ENCODE data around the gene ACAP2.
"Not testable (repeated sequence)": the region's sequence is repeated elsewhere in the genome, so short reads cannot be mapped to it uniquely, and the experiment has no call there.

The ACAP2 gene

GRCh38 chr3:195442573-195443390 is at the start of gene ACAP2:
Gene ACAP2 (minus strand): TSS chr3:195443020. CDS start chr3:195442847, 173 bp downstream.
- peak; percentile 99 for DNase-seq (ENCODE audit: low read depth)

- DNase-seq (ENCODE audit: low read depth) = no peak
These were observed 32.8 kb upstream of the ACAP2 start for GRCh38 chr3:195475614-195476013.

- not testable (repeated sequence) for DNase-seq (ENCODE audit: low read depth)
These were observed 32.3 kb upstream of the ACAP2 start for GRCh38 chr3:195475116-195475515.

GRCh38 chr3:195468841-195469240 is 26.0 kb upstream of the ACAP2 start:
- DNase-seq (ENCODE audit: low read depth) = no peak

- DNase-seq (ENCODE audit: low read depth) = no peak
These were observed 25.6 kb upstream of the ACAP2 start for GRCh38 chr3:195468391-195468776.

- DNase-seq (ENCODE audit: low read depth) = no peak
These were observed 25.0 kb upstream of the ACAP2 start for GRCh38 chr3:195467641-195468390.

- DNase-seq (ENCODE audit: low read depth) = no peak
These were observed 23.4 kb upstream of the ACAP2 start for GRCh38 chr3:195466251-195466650.

GRCh38 chr3:195462922-195463321 is 20.1 kb upstream of the ACAP2 start:
- DNase-seq (ENCODE audit: low read depth) = not testable (repeated sequence)

GRCh38 chr3:195462308-195462610 is 19.4 kb upstream of the ACAP2 start:
- DNase-seq (ENCODE audit: low read depth) = no peak

- no peak for DNase-seq (ENCODE audit: low read depth)
These were observed 18.9 kb upstream of the ACAP2 start for GRCh38 chr3:195461594-195462307.

GRCh38 chr3:195460091-195460713 is 17.4 kb upstream of the ACAP2 start:
- no peak for DNase-seq (ENCODE audit: low read depth)

GRCh38 chr3:195458316-195458717 is 15.5 kb upstream of the ACAP2 start:
- no peak for DNase-seq (ENCODE audit: low read depth)

- no peak for DNase-seq (ENCODE audit: low read depth)
These were observed 13.0 kb upstream of the ACAP2 start for GRCh38 chr3:195455789-195456188.

- DNase-seq (ENCODE audit: low read depth) = no peak
These were observed 10.4 kb upstream of the ACAP2 start for GRCh38 chr3:195453236-195453635.

GRCh38 chr3:195451373-195452015 is 8.7 kb upstream of the ACAP2 start:
- DNase-seq (ENCODE audit: low read depth) = no peak

- peak; percentile 75 for DNase-seq (ENCODE audit: low read depth)
These were observed 8.0 kb upstream of the ACAP2 start for GRCh38 chr3:195450731-195451229.

- no peak for DNase-seq (ENCODE audit: low read depth)
These were observed 5.5 kb upstream of the ACAP2 start for GRCh38 chr3:195448205-195448875.

GRCh38 chr3:195447201-195447600 is 4.4 kb upstream of the ACAP2 start:
- no peak for DNase-seq (ENCODE audit: low read depth)

- DNase-seq (ENCODE audit: low read depth) = no peak
These were observed 3.5 kb upstream of the ACAP2 start for GRCh38 chr3:195446359-195446758.

GRCh38 chr3:195445885-195446284 is 3.1 kb upstream of the ACAP2 start:
- no peak for DNase-seq (ENCODE audit: low read depth)

- DNase-seq (ENCODE audit: low read depth) = no peak
These were observed 670 bp upstream of the ACAP2 start for GRCh38 chr3:195443391-195443989.

Measured in fibroblast of the conjunctiva (primary cell).